ENCODE data around the gene LCP2. TPM values are rescaled to one million over a fixed set of nuclear protein-coding genes. Genes with fewer than 3 reads are reported as not detected.

Gene LCP2
- total RNA-seq, 2 donors from 2014 or later: 1.6 to 2.6 TPM

DNA sequence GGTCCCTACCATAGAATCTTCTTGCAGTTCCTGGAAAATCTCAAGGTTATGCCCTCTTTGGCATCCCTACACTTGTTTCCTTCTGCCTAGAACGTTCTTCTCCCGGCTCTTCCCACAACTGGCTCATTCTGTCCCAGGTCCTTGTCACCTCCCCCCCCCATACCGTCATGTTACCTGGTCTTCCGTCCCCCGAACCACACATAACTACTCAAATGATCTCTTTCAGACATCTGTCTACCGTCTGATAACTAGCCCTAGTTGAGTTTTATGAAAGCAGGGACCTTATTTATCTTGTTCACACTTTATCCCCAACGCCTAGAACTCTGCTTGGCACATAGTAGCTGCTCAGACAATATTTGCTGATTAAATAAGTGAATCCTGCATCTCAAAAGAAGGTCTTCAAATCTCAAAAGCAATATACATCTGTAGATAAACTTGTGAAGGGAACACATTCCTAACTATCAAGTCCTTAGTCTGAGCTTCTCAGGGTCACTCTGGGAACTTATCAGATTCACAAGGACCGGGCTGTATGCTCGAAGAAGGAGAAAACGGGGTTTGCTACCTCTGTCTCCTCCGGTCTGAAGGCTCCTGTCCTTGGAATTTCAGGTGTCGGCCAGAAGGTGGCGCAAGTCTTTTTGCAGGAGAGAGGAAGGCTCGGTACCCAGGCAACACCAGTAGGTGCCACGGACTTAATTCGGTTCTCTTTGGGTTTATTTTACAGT lies 30.0 kb downstream of the LCP2 start:
- Histone ChIP-seq H3K4me1 (peaks cover 6% of the 10 kb centered on the region), H3K36me3 (replicated peaks in 1 of 2; ENCODE audit: insufficient read depth in 1 of 2, low read depth in 2 of 2) (no peaks in the 10 kb centered on the region), H3K27me3 (no peaks in the 10 kb centered on the region), H3K9me3 (no peaks in the 10 kb centered on the region), H3K4me3 (no peak overlapping the region), H3K27ac (no peak overlapping the region)
- TF ChIP-seq POLR2A (IDR thresholded peaks at IDR 0.05): no peak
- TF ChIP-seq, protein P1, sequence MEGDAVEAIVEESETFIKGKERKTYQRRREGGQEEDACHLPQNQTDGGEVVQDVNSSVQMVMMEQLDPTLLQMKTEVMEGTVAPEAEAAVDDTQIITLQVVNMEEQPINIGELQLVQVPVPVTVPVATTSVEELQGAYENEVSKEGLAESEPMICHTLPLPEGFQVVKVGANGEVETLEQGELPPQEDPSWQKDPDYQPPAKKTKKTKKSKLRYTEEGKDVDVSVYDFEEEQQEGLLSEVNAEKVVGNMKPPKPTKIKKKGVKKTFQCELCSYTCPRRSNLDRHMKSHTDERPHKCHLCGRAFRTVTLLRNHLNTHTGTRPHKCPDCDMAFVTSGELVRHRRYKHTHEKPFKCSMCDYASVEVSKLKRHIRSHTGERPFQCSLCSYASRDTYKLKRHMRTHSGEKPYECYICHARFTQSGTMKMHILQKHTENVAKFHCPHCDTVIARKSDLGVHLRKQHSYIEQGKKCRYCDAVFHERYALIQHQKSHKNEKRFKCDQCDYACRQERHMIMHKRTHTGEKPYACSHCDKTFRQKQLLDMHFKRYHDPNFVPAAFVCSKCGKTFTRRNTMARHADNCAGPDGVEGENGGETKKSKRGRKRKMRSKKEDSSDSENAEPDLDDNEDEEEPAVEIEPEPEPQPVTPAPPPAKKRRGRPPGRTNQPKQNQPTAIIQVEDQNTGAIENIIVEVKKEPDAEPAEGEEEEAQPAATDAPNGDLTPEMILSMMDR (IDR thresholded peaks at IDR 0.05): peak; percentile 53 to 81 (median 71)
- intact Hi-C loops (cut with DNase I): loop anchor here (10.0 kb wide), 1 partner anchor 157 kb away; no protein-coding TSS in a partner anchor
- DNase-seq: peak; percentile 63 to 72 (median 68)
- WGBS, 2 donors: 14 to 19% methylated on average over 16 of the region's 16 CpGs
- peak; percentile 63 for ATAC-seq

DNA sequence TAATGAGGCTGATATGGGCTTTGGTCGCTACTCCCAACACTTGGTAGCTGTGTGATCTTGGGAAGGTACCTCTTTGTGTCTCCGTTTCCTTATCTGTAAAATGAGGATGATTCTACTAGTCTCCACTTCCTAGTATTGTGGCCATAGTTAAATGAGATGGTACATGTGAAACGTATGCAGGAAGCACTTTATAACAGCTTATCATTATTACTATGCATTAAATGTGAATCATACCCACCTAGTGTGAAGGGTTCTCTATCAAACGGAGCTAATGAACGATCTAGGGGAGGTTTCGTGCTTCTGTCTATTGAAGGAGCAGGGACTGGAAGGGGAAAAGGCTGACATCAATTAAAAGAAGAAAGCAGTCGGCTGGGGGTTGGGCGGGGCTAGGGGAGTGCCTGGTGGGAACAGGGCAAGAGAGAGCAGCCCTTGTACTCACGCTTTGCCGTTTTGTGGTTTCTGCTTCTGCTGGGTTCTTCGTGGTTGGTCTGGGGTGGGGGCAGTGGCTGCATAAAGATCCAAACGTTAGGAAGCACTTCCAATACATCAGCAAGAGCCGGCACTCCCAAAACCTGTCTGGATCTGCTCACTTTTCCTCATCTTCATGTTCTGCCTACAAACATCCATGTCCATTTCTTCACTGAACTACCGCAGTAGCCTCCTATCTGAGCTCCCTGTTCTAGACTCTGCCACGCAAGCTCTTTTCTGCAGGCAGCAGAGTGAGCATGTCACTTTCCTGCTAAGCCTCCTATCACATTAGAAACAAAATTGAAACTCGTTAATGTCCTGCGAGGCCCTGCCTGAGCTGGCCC lies 30.8 kb downstream of the LCP2 start:
- H3K4me1 ChIP-seq: peaks cover 6% of the 10 kb centered on the region
- no peak for ATAC-seq
- no peaks in the 10 kb centered on the region for H3K9me3 ChIP-seq
- no peak overlapping the region for H3K27ac ChIP-seq
- WGBS, 2 donors: 36 to 41% methylated on average over 17 of the region's 17 CpGs
- no peak for DNase-seq
- H3K4me3 ChIP-seq: no peak overlapping the region
- H3K36me3 ChIP-seq (replicated peaks in 1 of 2; ENCODE audit: insufficient read depth in 1 of 2, low read depth in 2 of 2): no peaks in the 10 kb centered on the region
- no peak for TF ChIP-seq POLR2A (IDR thresholded peaks at IDR 0.05)
- TF ChIP-seq, protein P1 (IDR thresholded peaks at IDR 0.05): no peak
- no peaks in the 10 kb centered on the region for H3K27me3 ChIP-seq
- intact Hi-C loops (cut with DNase I): loop anchor here (10.0 kb wide), 1 partner anchor 158 kb away; no protein-coding TSS in a partner anchor

DNA sequence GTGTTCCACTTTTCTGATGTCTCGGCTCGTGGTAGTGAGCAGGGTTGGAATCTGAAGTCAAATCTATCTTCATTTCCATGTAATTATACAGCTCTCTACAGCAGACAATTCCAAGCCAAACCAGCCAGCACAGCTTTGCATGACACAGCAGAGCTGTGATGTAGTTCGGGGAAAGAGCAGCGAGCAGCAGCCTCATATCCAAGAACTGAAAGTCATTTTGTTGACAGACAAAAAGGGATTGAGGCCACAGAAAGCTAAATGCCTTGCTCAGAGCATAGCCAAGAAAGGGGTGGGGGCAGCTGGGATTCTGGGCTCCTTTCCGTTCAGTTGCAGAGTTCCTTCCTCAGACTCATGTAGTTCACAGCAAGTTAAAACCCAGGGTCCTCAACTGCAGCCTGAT lies 32.1 kb downstream of the LCP2 start:
- H3K27ac ChIP-seq: no peak overlapping the region
- WGBS, 2 donors: 19 to 30% methylated on average over 5 of the region's 5 CpGs
- ATAC-seq: peak; percentile 50

DNA sequence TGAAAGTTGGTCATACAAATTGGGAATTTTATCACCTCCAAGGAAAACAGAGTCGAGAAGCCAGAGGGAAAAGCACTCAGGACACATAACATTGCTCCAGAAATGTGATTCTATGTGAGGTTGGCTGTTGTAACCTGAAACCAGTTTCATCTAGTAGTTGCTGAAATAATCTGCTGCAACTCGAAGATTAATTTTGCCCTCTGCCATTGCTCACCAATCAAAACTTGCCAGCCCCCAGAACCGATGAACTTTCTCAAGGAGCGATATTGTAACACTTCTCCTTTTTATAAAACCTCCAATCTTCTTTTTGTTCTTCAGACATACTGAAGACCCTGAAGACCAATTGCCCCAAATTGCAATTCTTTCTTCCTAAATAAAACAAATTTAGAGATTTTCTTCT lies 33.7 kb downstream of the LCP2 start:
- TF ChIP-seq, protein P1 (IDR thresholded peaks at IDR 0.05): no peak
- no peak for TF ChIP-seq POLR2A (IDR thresholded peaks at IDR 0.05)
- peaks cover 6% of the 10 kb centered on the region for H3K4me1 ChIP-seq
- ATAC-seq (no peak), DNase-seq (no peak)
- no peak overlapping the region for H3K27ac ChIP-seq
- no peaks in the 10 kb centered on the region for H3K9me3 ChIP-seq
- H3K36me3 ChIP-seq (replicated peaks in 1 of 2; ENCODE audit: insufficient read depth in 1 of 2, low read depth in 2 of 2): no peaks in the 10 kb centered on the region
- no peaks in the 10 kb centered on the region for H3K27me3 ChIP-seq
- H3K4me3 ChIP-seq: no peak overlapping the region
- 47 to 63% methylated on average over 4 of the region's 4 CpGs for WGBS, 2 donors
- intact Hi-C loops (cut with DNase I): loop anchor here (10.0 kb wide), 1 partner anchor 161 kb away; no protein-coding TSS in a partner anchor

More for the DNA sequence above, 32.1 kb downstream of the LCP2 start:
- no peak overlapping the region for H3K4me3 ChIP-seq
- no peaks in the 10 kb centered on the region for H3K36me3 ChIP-seq (replicated peaks in 1 of 2; ENCODE audit: insufficient read depth in 1 of 2, low read depth in 2 of 2)
- H3K9me3 ChIP-seq: no peaks in the 10 kb centered on the region
- TF ChIP-seq, protein P1 (IDR thresholded peaks at IDR 0.05): no peak
- no peak for TF ChIP-seq POLR2A (IDR thresholded peaks at IDR 0.05)
- intact Hi-C loops (cut with DNase I): loop anchor here (10.0 kb wide), 1 partner anchor 159 kb away; no protein-coding TSS in a partner anchor
- peak in 1 of 4 donors; percentile 26 for DNase-seq
- peaks cover 6% of the 10 kb centered on the region for H3K4me1 ChIP-seq
- H3K27me3 ChIP-seq: no peaks in the 10 kb centered on the region
